ENCODE results near the gene SLC35A3.
A peak's percentile ranks its signal among the peaks of the same experiment; 100 is the strongest.

SLC35A3 gene

DNA sequence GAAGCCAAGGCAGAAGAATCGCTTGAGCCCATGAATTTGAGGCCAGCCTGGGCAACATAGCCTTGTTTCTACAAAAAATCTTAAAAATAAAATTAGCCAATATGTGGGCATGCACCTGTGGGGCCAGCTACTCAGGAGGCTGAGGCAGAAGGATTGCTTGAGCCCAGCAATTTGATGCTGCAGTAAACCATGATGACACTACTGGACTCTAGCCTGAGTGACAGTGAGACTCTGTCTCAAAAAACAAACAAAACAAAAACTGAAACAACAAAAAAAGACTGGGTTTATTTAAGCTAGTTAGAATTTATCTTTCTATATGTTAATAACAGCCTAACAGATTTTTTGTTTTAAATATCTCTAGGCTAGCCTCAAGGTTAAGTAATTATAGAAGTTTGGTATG lies 57.4 kb downstream of the SLC35A3 start:
- Histone ChIP-seq H3K36me3 (ENCODE audit: control insufficient read depth, insufficient read depth, low read length) (no peaks in the 10 kb centered on the region), H3K27me3 (ENCODE audit: control insufficient read depth, insufficient read depth, low read length, poor library complexity, severe bottlenecking) (no peaks in the 10 kb centered on the region), H3K27ac (ENCODE audit: insufficient read depth, low read depth, low read length, poor library complexity, severe bottlenecking) (no peak overlapping the region), H3K4me3 (ENCODE audit: insufficient read depth, low read depth, low read length) (no peak overlapping the region), H3K9me3 (ENCODE audit: control insufficient read depth, low read length) (no peaks in the 10 kb centered on the region), H3K4me1 (ENCODE audit: control insufficient read depth, insufficient read depth, low read length) (no peaks in the 10 kb centered on the region)
- WGBS, 2 experiments = 87 to 94% methylated on average over 1 of the region's 1 CpG

DNA sequence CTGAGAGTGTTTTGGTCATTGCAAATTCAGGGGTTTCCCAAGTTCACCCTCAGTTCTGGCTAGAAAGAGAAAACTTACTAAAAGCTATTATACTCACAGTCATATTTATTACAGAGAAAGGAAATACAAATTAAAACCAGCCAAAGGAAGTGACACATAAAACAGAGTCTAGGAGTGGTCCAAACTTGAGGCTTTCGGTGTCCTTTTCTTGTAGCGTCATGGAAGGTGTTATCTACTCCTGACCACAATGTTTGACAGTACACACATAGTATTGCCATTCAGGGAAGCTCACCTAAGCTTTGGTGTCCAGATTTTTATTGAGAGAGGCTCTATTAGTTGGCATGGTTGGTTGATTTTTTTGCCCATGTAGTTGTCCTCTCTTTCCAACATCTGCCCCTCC lies 59.0 kb downstream of the SLC35A3 start:
- no peaks in the 10 kb centered on the region for H3K27me3 ChIP-seq (ENCODE audit: control insufficient read depth, insufficient read depth, low read length, poor library complexity, severe bottlenecking)
- H3K27ac ChIP-seq (ENCODE audit: insufficient read depth, low read depth, low read length, poor library complexity, severe bottlenecking) = no peak overlapping the region
- H3K4me3 ChIP-seq (ENCODE audit: insufficient read depth, low read depth, low read length) = no peak overlapping the region
- no peaks in the 10 kb centered on the region for H3K9me3 ChIP-seq (ENCODE audit: control insufficient read depth, low read length)
- 92 to 95% methylated on average over 2 of the region's 2 CpGs for WGBS, 2 experiments
- no peaks in the 10 kb centered on the region for H3K4me1 ChIP-seq (ENCODE audit: control insufficient read depth, insufficient read depth, low read length)
- H3K36me3 ChIP-seq (ENCODE audit: control insufficient read depth, insufficient read depth, low read length) = no peaks in the 10 kb centered on the region

DNA sequence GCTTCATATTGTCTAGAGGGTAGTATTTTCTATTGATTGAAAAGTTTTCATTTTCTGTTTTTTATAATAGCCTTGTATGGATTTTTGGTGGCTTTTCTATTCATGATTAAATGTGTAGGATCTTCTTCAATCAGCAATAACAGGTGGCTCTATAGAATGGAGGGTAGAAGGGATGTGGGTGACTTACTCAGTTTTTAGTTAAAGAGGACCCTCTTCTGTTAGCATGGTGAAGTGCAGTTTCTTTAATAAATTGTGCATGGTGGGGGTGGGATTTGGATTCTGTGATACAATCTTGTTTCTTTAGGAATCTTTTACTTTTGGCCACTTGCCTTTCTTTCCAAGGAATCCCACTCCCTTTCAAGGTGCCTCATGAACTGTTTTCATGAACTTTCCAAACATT lies 64.7 kb downstream of the SLC35A3 start:
- Histone ChIP-seq H3K9me3 (ENCODE audit: control insufficient read depth, low read length) (no peaks in the 10 kb centered on the region), H3K27ac (ENCODE audit: insufficient read depth, low read depth, low read length, poor library complexity, severe bottlenecking) (no peak overlapping the region), H3K36me3 (ENCODE audit: control insufficient read depth, insufficient read depth, low read length) (no peaks in the 10 kb centered on the region), H3K4me3 (ENCODE audit: insufficient read depth, low read depth, low read length) (no peak overlapping the region), H3K27me3 (ENCODE audit: control insufficient read depth, insufficient read depth, low read length, poor library complexity, severe bottlenecking) (no peaks in the 10 kb centered on the region), H3K4me1 (ENCODE audit: control insufficient read depth, insufficient read depth, low read length) (no peaks in the 10 kb centered on the region)

DNA sequence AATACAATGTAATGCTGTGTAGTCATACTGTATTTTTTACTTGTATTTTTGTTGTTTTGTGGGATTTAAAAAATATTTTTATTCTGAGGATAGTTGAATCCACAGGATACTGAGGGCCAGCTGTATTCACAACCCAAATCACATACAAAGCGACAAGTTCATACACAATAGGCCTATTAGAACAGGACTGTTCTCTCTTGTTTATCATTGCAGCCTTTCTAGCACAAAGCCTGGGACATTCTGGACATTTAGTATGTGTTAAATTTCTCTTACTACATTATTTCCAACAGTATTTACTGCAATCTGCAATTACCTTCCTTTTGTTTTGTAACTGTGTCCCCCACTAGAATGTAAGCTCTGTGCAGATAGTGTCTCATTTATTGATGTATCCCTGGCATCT lies 65.4 kb downstream of the SLC35A3 start:
- H3K4me1 ChIP-seq (ENCODE audit: control insufficient read depth, insufficient read depth, low read length) = no peaks in the 10 kb centered on the region
- no peaks in the 10 kb centered on the region for H3K36me3 ChIP-seq (ENCODE audit: control insufficient read depth, insufficient read depth, low read length)
- H3K4me3 ChIP-seq (ENCODE audit: insufficient read depth, low read depth, low read length) = no peak overlapping the region
- WGBS, 2 experiments = 92 to 94% methylated on average over 1 of the region's 1 CpG
- H3K27me3 ChIP-seq (ENCODE audit: control insufficient read depth, insufficient read depth, low read length, poor library complexity, severe bottlenecking) = no peaks in the 10 kb centered on the region
- H3K27ac ChIP-seq (ENCODE audit: insufficient read depth, low read depth, low read length, poor library complexity, severe bottlenecking) = no peak overlapping the region
- no peaks in the 10 kb centered on the region for H3K9me3 ChIP-seq (ENCODE audit: control insufficient read depth, low read length)

DNA sequence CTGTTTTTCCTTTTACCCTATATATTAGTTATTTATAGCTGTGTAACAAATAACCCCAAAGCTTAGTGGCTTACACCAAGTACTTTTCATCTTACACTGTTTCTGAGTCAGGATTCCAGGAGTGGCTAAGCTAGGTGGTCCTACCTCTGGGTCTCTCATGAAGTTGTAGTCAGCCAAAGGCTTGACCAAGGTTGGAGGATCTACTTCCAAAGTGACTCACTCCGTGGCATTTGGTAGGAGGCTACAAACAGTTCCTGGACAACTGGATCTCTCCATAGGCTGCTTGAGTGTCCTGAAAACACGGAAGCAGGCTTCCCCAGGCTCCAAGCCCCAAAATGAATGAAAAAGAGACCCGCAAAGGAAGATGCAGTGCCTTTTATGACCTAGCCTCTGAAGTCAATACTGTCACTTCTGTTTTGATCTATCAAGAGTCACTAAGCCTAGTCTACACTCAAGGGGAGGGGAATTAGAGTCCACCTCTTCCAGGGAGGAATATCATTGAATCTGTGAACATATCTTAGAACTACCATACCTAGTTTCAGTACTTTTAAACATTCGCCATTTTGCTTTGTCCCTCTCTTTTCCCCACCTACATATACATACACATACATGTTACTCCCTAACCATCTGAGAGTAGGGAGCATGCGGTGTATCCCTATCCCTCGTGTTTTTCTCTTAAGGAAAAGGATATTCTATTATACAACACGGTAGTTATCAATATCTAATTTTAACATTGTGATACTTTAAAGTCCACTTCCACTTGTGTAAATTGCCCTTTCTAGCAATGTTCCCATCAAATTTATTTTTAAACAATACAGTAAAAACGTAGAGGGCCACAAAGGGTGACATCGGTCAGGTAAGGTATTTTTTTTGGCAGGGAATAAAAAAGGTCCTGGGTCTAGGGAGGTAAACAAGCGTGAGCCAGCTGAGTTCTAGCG lies 67.2 kb downstream of the SLC35A3 start:
- Histone ChIP-seq H3K9me3 (ENCODE audit: control insufficient read depth, low read length) (no peaks in the 10 kb centered on the region), H3K36me3 (ENCODE audit: control insufficient read depth, insufficient read depth, low read length) (no peaks in the 10 kb centered on the region), H3K27me3 (ENCODE audit: control insufficient read depth, insufficient read depth, low read length, poor library complexity, severe bottlenecking) (no peaks in the 10 kb centered on the region), H3K27ac (ENCODE audit: insufficient read depth, low read depth, low read length, poor library complexity, severe bottlenecking) (no peak overlapping the region), H3K4me3 (ENCODE audit: insufficient read depth, low read depth, low read length) (peak overlapping the region; percentile 75), H3K4me1 (ENCODE audit: control insufficient read depth, insufficient read depth, low read length) (no peaks in the 10 kb centered on the region)
- WGBS, 2 experiments = 27 to 33% methylated on average over 8 to 11 of the region's 11 CpGs

DNA sequence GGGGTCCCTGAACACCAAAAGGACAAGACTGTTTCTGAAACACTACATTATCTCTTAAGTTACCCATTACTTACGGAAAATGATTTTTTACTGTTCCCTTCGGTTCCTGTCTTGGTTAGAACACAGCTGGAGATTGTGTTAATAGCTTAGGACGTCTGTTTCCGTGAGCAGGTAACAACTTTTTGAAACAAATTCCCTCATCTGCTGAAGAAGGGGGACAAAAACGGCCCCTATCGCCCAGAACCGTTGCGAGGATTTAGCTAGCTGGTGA lies 67.8 kb downstream of the SLC35A3 start:
- Histone ChIP-seq H3K36me3 (ENCODE audit: control insufficient read depth, insufficient read depth, low read length) (no peaks in the 10 kb centered on the region), H3K4me1 (ENCODE audit: control insufficient read depth, insufficient read depth, low read length) (no peaks in the 10 kb centered on the region), H3K9me3 (ENCODE audit: control insufficient read depth, low read length) (no peaks in the 10 kb centered on the region), H3K27ac (ENCODE audit: insufficient read depth, low read depth, low read length, poor library complexity, severe bottlenecking) (no peak overlapping the region), H3K4me3 (ENCODE audit: insufficient read depth, low read depth, low read length) (peak overlapping the region; percentile 75), H3K27me3 (ENCODE audit: control insufficient read depth, insufficient read depth, low read length, poor library complexity, severe bottlenecking) (no peaks in the 10 kb centered on the region)
- WGBS, 2 experiments = 0% methylated on average over 8 of the region's 8 CpGs

DNA sequence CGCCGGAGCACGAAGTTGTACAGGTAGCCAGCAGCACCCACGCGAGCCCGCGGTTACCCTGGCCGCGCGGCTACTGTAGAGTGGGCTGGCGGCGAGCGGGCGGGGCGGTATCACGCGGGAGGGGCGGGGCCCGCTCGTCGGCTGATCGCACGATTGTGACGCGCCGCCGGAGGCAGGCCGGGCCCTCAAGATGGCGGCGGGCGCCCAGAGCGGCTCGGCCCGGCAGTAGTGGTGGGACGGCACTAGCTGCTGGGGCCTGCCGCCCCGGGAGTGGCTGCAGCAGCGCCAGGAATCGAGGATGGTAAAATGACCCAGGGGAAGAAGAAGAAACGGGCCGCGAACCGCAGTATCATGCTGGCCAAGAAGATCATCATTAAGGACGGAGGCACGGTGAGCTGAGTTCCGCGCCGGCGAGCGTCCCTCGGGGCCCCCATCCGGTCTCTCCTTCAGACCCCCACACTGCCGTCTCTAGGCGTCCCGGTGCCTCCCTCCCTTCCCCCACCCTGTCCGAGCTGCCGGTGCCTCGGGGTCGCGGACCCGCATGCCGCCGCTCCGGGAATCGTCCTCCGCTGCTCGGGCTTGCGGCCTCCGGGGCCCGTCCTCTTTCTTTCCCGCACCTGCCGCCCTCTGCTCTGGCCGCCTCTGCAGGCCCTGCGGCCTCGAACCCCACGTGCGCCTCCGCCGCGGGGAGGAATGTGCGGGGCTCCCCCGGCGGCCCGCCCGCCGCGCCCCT lies 68.3 kb downstream of the SLC35A3 start:
- Histone ChIP-seq H3K27ac (ENCODE audit: insufficient read depth, low read depth, low read length, poor library complexity, severe bottlenecking) (peak overlapping the region; percentile 90), H3K9me3 (ENCODE audit: control insufficient read depth, low read length) (no peaks in the 10 kb centered on the region), H3K4me3 (ENCODE audit: insufficient read depth, low read depth, low read length) (peak overlapping the region; percentile 75), H3K27me3 (ENCODE audit: control insufficient read depth, insufficient read depth, low read length, poor library complexity, severe bottlenecking) (no peaks in the 10 kb centered on the region), H3K4me1 (ENCODE audit: control insufficient read depth, insufficient read depth, low read length) (no peaks in the 10 kb centered on the region), H3K36me3 (ENCODE audit: control insufficient read depth, insufficient read depth, low read length) (peaks cover 2% of the 10 kb centered on the region)
- WGBS, 2 experiments = 0% methylated on average over 87 of the region's 87 CpGs

DNA sequence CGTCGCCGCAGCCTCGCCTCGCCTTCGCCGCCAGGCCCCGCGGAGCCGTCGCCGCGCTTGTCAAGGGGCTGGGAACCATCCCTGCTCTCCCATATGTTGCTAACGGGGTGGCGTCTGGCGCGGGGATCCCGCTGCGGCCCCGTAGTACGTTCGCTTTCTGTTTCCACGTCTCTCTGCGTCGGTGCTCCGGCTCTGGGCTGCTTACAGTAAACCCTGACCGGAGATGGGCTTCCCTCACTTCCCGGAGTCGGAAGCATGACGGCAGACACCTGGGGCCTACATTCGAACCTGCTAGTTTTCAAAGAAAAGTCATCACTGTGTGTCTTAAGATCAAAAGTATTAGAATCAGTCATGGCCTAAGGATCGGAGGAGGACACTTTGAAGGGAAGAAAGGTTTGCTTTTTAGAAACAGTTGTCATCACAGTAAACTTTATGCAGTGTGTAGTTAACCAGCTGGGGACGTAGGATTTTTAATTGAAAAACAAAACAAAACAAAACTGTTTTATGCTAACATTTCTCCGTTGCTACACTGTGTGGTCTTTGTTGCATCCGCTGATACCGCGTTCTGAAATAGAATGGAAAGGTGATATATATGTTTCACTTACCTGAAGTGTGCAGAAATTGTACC lies 69.0 kb downstream of the SLC35A3 start:
- WGBS, 2 experiments = 1 to 2% methylated on average over 37 of the region's 37 CpGs
- Histone ChIP-seq H3K27me3 (ENCODE audit: control insufficient read depth, insufficient read depth, low read length, poor library complexity, severe bottlenecking) (no peaks in the 10 kb centered on the region), H3K4me3 (ENCODE audit: insufficient read depth, low read depth, low read length) (peak overlapping the region; percentile 75), H3K4me1 (ENCODE audit: control insufficient read depth, insufficient read depth, low read length) (no peaks in the 10 kb centered on the region), H3K36me3 (ENCODE audit: control insufficient read depth, insufficient read depth, low read length) (peaks cover 4% of the 10 kb centered on the region), H3K9me3 (ENCODE audit: control insufficient read depth, low read length) (no peaks in the 10 kb centered on the region), H3K27ac (ENCODE audit: insufficient read depth, low read depth, low read length, poor library complexity, severe bottlenecking) (peak overlapping the region; percentile 90)

DNA sequence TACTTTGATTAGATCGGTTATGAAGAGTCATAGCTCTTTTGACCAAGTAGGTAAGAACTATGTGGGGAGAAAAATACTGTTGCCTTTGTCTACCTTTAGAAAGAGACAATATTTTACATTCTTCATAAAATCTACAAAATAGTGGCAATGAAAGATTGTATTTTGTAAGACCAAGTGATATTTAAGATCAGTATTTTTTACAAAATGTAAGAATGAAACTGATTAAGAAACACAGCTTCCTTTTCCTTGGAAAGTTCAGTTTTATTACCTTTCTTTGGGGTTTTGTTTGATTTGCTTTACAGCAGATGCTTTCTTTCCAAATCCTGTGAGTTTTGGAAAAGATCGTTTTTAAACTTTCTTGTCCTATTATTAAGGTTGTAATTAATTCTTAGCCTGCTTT lies 69.8 kb downstream of the SLC35A3 start:
- WGBS, 2 experiments = 70 to 100% methylated on average over 1 of the region's 2 CpGs
- no peak overlapping the region for H3K27ac ChIP-seq (ENCODE audit: insufficient read depth, low read depth, low read length, poor library complexity, severe bottlenecking)

DNA sequence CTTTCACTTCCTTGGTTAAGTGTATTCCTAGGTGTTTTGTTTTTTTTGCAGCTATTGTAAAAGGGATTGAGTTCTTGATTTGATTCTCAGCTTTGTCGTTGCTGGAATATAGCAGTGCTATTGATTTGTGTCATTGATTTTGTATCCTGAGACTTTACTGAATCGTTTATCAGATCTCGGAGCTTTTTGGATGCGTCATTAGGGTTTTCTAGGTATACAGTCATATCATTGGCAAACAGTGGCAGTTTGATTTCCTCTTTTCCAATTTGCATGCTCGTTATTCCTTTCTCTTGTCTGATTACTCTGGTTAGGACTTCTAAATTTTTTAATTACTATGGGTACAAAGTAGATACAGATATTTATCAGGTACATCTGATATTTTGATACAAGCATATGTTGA lies 75.4 kb downstream of the SLC35A3 start:
- Histone ChIP-seq H3K4me1 (ENCODE audit: control insufficient read depth, insufficient read depth, low read length) (peaks cover 7% of the 10 kb centered on the region), H3K9me3 (ENCODE audit: control insufficient read depth, low read length) (no peaks in the 10 kb centered on the region), H3K4me3 (ENCODE audit: insufficient read depth, low read depth, low read length) (no peak overlapping the region), H3K36me3 (ENCODE audit: control insufficient read depth, insufficient read depth, low read length) (peaks cover 4% of the 10 kb centered on the region), H3K27ac (ENCODE audit: insufficient read depth, low read depth, low read length, poor library complexity, severe bottlenecking) (no peak overlapping the region), H3K27me3 (ENCODE audit: control insufficient read depth, insufficient read depth, low read length, poor library complexity, severe bottlenecking) (no peaks in the 10 kb centered on the region)
- 90 to 94% methylated on average over 5 of the region's 5 CpGs for WGBS, 2 experiments

More for the DNA sequence above, 69.8 kb downstream of the SLC35A3 start:
- Histone ChIP-seq H3K36me3 (ENCODE audit: control insufficient read depth, insufficient read depth, low read length) (peaks cover 4% of the 10 kb centered on the region), H3K9me3 (ENCODE audit: control insufficient read depth, low read length) (no peaks in the 10 kb centered on the region), H3K4me3 (ENCODE audit: insufficient read depth, low read depth, low read length) (peak overlapping the region; percentile 75), H3K27me3 (ENCODE audit: control insufficient read depth, insufficient read depth, low read length, poor library complexity, severe bottlenecking) (no peaks in the 10 kb centered on the region), H3K4me1 (ENCODE audit: control insufficient read depth, insufficient read depth, low read length) (no peaks in the 10 kb centered on the region)

Data from ectodermal cell (in vitro differentiated cells).